ENCODE results near the gene TGIF1.

The TGIF1 gene

GRCh38 chr18:3486512-3486911, 36.5 kb downstream of the TGIF1 start:
- DNase-seq = no peak

GRCh38 chr18:3489462-3489861, 39.5 kb downstream of the TGIF1 start:
- DNase-seq = no peak

GRCh38 chr18:3491981-3492555, 42.1 kb downstream of the TGIF1 start:
- no peak for DNase-seq

- DNase-seq = no peak
Observed at GRCh38 chr18:3492721-3493120, 42.7 kb downstream of the TGIF1 start.

GRCh38 chr18:3493501-3494244, 43.7 kb downstream of the TGIF1 start:
- DNase-seq = no peak

- no peak for DNase-seq
Observed at GRCh38 chr18:3494245-3494526, 44.2 kb downstream of the TGIF1 start.

- DNase-seq = no peak
Observed at GRCh38 chr18:3494569-3494968, 44.6 kb downstream of the TGIF1 start.

GRCh38 chr18:3495691-3496430, 45.9 kb downstream of the TGIF1 start:
- no peak for DNase-seq

GRCh38 chr18:3498698-3499471, 48.9 kb downstream of the TGIF1 start:
- peak; percentile 9 for DNase-seq

GRCh38 chr18:3499501-3499900, 49.5 kb downstream of the TGIF1 start:
- DNase-seq = peak; percentile 6

GRCh38 chr18:3500016-3500415, 50.0 kb downstream of the TGIF1 start:
- DNase-seq = no peak

- no peak for DNase-seq
Observed at GRCh38 chr18:3502650-3503049, 52.7 kb downstream of the TGIF1 start.

GRCh38 chr18:3504637-3505036, 54.7 kb downstream of the TGIF1 start:
- no peak for DNase-seq

- DNase-seq = no peak
Observed at GRCh38 chr18:3508576-3509549, 58.9 kb downstream of the TGIF1 start.

All from CD4-positive, alpha-beta T cell treated with Interleukin-6 for 4 hours (primary cell).